HG03064 (cell line): Measurements from ENCODE around the gene CLEC18A.
"Not testable (repeated sequence)": the region's sequence is repeated elsewhere in the genome, so short reads cannot be mapped to it uniquely, and the experiment has no call there.

Source experiments
- ATAC-seq: cut with Tn5 transposase; IDR thresholded peaks from one replicate; pipeline ENCODE4 v1.9.1; 2021; ENCODE audit warnings: low read depth; ENCODE audit not compliant: unreplicated experiment

CLEC18A gene

DNA sequence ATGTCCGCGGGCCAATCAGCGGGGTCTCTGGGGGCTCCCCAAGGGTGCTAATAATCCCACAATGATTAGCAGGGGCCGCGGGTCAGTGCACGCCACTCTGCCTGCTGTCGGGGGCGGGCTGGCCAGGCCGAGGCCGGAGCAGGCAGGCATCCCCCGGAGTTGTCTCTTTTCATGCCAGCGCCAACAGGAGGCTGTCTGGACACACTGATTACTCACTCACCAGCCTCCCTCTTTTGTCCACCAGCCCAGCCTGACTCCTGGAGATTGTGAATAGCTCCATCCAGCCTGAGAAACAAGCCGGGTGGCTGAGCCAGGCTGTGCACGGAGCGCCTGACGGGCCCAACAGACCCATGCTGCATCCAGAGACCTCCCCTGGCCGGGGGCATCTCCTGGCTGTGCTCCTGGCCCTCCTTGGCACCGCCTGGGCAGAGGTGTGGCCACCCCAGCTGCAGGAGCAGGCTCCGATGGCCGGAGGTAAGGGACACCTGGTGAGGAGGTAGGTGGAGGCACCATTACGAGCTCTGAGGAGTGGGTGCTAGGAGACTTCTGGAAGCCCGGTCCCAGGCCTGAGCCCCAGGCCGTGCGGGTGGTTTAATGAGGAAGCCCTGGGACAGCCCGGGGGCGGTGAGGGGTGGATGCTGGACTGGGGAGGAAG lies at the start of gene CLEC18A:
TSS of gene CLEC18A (plus strand) at position 318 of the 655 bp plus-strand sequence. CDS start at position 351, 33 bp downstream.
- ATAC-seq = not testable (repeated sequence)

DNA sequence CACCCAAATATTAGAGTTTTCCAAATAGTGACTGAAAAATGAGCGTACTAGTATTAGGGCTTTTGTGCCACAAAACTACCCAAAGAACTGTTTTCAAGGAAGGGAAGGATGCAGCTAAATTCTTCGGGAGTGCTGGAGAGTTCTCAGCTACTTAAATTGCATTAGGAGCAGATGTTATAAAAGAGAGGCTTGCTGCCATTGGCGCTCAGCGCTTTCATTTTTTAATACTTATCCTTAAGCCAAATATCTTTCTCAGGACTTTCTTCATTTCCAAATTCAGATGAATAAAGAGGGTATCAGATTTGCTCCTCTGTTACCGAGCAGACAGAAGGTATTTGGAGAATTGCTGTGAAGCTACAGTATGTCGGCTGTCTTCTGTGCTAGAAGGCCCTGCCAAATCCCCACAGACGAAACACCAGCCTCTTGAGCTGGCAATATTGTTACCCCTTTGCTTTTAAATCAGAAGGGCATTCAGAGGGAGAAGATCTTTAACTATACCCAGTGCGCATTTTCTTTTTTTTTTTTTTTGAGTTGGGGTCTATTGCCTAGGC lies 47.2 kb upstream of the CLEC18A start:
- ATAC-seq = no peak

DNA sequence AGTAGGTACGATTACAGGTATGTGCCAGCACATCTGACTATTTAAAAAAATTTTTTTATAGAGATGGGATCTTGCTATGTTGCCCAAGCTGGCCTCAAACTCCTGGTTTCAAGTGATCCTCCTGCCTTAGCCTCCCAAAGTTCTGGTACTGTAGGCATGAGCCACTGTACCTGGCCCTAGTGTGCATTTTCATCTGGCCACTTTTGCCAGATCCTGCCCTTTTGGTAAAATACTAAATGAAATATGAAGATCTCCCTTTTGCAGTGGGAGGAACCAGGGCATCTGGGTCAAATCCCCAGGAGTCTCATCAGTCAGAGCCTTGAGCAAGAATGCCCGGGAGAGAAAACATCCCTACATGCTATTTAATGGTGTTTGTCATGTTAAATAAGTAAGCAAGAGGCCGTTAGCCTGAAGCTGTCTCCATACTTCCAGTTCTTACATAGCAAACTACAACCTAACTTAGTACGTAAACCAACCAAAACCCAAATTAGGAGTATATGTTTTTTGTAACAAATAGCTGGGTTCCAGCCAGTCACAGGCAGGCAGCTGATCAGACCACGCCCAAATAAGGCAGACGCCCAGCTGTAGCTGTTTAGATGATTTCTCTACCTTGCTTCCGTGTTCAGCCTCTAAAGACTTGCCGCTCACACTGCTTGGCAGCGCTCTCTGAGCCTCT lies 46.5 kb upstream of the CLEC18A start:
- ATAC-seq = no peak

DNA sequence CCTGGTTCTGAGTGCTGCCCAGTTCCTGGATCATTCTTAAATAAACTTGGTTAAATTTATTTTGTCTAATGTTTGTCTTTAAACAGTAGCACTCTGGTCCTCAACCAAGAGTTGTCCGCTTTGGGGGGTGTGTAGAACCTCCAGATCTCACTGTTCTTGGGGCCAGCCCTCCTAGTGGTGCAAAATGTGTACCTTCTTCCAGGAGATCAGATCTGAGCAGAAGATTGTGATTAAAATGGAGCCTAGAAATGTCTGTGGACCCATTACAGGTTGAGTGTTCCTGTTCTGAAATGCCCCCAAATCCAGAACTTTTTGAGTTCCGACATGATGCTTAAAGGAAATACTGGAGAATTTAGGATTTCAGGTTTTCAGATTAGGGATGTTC lies 46.0 kb upstream of the CLEC18A start:
- ATAC-seq = no peak

DNA sequence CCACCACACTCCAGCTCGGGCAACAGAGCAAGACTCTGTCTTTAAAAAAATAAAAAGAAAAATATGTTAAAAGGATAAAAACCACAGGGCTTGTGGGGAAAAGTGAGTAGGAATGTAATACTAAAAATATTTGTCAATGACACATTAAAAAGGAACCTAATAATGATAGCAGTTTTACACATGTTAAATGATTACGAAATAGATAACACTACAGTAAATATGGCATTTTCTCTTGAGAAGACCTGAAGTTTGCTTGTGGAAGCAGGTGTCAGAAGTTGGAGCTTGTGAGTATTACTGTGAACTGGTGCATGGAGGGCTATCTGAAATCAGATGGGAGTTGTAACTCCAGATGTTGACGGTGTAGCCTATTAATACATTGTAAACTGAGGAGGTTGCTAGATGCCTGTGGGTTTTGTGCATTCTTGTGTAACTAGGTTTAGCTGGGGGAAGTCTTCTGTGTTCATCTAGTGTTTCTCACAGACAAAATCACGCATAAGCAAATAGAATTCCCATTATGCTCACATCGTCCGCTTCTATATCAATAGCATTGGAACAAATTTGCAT lies 44.2 kb upstream of the CLEC18A start:
- no peak for ATAC-seq

DNA sequence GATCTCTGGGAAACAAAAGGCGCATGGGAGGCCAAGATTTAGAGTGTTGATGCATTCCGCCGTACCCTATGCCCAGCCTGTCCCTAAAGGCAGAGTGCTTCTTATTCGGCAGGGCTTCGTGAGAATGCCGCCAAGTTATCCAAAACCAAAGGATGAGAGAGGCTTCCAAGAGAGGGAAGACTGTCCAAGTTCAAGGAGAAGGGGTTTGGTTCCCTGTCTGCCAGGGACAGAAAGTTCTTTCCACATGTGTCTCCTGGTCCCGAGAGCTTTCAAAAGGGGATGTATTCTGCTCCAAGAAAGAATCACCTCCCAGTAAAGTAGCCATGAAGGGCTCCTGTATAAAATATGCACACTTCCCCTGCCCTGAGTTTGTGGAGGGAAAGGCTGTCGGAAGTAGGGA lies 42.1 kb upstream of the CLEC18A start:
- no peak for ATAC-seq

DNA sequence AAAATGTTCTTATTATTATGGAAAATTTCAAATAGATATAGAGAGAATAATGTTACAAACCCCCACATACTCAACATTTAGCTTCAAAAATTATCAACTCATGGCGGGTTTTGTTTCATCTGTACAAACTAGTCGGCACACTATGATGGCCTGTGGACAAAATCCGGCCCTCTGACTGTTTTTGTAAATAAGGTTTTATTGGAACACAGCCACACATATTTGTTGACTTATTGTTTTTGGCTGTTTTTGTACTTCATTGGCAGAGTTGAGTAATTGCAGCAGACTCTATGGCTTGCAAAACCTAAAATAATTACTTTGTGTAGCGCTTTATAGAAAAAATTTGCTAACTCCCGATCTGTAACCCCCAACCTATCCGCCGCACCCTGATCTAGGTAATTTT lies 41.4 kb upstream of the CLEC18A start:
- no peak for ATAC-seq

DNA sequence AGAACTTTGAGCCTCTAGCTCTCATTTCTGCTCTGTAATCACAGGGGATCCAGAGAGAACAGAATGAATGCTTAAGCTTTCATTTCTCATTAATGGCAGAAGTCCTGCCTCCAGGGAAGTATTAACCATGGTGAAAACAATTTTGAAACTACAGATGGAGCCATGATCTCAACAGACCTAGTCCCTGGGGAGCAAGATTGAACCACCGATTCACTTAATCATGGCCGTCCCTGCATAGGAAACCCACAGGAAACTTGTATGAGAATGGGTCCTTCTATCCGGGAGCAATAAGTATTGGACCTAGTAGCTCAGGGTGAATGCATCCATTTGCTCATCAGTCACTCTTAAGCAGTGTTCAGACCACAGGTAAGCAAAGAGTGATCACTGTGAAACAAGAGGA lies 40.2 kb upstream of the CLEC18A start:
- no peak for ATAC-seq

DNA sequence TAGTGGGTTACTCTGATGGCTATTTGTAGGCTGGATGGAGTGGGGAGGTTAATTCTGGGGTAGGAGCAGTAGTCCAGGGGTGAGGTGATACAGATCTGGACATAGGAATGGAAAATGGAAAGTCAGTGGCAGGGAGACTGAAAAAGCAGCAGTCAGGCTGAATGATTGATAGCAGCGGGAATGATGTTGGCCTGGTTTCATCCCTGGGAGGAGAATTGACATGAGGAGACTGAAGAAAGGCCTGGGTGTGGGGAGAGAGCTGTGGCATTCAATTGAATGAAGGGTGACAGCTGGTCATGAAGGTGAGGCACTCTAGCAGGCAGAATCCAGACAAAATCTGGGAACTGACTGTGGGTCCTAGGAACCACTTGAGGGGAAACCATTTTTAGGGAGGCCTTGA lies 34.7 kb upstream of the CLEC18A start:
- ATAC-seq = no peak

DNA sequence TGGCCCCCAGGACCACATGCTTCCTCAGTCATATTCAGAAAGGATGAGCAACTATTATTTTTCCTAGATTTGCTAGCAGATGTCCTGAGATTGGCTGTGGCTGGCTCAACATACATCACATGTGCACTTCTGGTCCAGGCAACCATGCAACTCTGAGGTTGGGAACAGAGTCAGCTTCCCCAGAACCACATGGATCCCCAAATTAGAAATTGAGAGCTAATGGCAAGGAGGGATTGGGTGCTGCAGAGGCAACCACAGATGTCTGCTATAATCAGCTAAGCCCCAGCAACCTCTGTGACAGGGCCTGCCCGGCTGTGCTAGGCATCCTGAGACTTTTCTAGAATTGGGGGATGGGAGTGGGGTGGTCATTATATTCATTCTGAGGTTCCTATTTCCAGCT lies 33.8 kb upstream of the CLEC18A start:
- ATAC-seq = no peak

DNA sequence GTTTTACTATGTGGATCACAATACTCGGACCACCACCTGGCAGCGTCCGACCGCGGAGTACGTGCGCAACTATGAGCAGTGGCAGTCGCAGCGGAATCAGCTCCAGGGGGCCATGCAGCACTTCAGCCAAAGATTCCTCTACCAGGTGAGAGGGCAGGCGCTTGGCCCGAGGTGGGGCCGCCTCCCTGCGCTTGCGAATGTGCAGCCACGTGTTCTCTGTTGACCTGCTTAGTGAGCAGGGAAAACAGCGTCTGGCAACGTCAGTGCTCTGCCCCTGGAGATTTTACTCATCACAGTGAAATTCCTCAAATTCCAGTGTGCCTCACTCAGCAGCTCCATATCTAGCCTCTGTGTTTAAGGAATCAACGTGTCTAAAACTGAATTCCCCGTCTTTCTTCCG lies 33.4 kb upstream of the CLEC18A start:
- no peak for ATAC-seq

DNA sequence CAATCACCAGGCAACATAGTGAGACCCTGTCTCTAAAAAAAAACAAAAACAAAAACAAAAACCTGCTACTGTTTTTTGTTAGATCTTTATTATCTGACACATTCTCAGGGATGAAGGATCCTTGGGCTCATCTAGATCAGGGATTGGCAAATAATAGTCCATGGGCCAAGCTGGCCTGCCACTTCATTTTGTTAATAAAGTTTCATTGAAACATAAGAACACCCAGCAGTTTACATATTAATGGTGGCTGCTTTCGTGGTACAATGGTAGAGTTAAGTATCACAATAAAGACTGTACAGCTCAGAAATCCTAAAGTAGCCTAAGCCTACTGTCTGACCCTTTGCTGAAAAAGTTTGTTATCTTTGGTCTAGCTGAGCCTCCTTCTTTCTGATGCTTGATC lies 32.9 kb upstream of the CLEC18A start:
- no peak for ATAC-seq

DNA sequence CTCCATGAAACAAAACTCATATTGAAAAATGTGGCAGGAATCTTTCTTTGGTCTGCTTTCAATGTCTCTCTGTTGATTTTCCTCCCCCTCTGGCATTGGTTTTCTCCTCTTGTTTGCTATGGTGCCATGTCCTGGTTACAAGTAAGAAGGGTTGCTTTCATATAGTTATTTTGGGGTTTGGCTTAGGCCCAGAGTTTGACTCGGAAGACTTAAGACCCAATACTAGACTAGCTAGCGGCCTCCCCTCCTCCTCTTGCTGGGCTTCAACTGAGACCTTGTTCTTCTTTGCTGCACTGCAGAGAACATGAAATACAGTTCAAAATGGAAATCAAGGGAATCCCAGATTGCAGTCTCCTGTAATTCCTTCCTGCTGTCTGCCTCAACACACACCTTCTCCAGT lies 30.0 kb upstream of the CLEC18A start:
- ATAC-seq = no peak

DNA sequence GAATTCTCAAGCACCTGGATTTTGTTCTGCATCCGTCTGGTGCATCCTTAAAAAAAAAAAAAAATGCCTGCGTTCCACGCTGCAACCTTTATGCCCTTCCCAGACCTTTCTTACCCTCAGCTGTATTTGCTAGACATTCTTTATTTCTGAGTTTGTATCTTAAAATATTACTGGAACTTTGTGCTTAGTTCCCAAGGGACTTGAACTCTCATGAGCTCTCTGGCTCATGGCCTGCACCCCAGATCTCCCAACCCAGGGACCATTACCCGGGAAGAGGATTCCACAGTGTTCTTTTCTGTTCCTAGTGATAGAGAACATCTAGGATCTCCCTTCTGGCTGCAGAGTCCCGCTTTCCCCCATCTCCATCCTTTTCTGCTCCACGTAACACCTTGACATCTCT lies 28.9 kb upstream of the CLEC18A start:
- ATAC-seq = no peak

DNA sequence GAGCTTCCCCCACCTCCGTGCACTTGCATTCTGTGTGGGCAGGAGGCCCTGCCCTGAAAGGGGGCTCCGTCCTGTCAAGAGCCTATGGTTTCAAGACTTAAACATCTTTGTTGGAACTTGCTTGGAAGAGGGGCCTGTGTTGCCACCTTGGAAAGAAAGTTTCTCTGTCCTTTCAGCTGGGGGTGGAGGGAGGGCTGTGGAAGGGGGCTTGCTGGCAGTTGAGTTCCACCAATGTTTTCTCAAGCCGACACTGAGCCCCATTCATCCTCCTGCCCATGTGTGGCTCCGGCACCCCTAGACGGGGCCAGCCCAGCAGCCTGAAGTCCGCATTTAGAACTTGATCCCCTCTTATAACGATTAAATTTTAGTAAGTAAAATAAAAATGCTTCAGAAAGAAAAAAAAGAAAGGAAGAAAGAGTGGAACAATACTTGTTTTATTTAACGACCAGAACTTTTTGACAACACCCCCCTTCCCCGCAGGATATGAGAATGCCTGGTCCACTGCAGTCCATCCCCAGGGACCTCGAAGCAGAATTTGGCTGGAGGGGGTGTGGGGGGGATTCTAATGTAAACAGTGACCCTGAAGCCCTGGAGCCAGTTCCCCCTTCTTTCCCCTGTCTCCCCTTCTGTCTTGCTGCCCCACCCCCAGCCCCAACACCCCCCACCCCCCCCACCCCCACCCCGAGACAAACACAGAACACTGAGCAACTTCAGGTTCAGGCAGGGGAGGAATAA lies 26.9 kb upstream of the CLEC18A start:
- no peak for ATAC-seq

DNA sequence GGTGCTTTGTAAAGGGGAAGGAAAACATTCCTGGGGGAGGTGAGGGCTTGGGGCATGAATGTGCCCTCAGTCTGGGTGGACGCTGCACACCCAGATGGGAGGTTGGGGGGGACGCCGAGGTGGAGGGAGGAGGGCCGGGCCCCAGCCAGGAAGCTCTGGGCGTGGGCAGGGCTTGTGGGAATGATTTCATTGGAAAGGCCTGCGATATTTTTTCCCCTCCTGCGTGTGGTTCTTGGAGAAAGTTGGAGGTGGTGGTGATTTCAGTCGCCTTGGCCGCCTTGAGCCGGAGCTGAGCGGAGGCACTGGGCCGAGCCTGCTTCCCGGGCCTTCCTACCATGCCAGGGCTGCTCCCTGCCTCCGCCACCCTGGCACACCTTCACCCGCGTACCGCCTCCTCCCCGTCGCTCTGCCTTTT lies 26.4 kb upstream of the CLEC18A start:
- no peak for ATAC-seq

DNA sequence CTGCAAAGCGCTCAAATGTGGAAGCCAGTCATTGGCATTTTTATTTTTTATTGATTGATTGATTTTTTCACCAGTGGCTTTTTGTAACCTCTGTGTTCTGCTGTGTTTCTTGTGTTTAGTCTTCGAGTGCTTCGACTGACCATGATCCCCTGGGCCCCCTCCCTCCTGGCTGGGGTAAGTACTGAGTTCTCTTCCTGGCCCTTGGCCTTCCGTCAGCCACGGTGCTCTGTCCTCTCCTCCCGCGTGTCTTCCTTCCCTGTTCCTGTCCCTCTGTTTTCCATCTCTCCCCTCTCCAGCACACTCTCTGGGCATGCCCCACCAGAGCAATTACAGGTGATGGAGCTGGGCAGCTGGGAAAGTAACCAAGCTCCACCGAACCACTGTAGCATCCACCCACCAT lies 25.8 kb upstream of the CLEC18A start:
- ATAC-seq = no peak

DNA sequence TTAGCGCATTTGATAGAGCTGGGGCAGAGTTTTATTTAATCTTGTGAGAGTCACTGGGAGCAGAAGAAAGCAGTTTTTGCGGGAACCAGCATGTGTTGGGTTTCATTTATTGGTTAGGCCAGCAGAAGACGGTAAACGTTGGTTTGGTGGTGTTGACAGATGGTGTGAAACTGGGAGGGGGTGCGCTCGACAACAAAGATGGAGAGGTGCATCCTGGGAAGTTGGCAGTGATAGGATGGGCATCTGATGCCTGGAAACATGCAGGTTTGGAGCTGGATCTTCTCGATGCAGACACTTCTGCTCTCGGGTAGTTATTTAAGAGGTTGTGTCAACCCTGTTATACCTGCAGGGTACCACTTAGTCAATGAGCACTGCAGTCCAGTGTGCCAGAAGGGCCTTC lies 24.9 kb upstream of the CLEC18A start:
- ATAC-seq = no peak

DNA sequence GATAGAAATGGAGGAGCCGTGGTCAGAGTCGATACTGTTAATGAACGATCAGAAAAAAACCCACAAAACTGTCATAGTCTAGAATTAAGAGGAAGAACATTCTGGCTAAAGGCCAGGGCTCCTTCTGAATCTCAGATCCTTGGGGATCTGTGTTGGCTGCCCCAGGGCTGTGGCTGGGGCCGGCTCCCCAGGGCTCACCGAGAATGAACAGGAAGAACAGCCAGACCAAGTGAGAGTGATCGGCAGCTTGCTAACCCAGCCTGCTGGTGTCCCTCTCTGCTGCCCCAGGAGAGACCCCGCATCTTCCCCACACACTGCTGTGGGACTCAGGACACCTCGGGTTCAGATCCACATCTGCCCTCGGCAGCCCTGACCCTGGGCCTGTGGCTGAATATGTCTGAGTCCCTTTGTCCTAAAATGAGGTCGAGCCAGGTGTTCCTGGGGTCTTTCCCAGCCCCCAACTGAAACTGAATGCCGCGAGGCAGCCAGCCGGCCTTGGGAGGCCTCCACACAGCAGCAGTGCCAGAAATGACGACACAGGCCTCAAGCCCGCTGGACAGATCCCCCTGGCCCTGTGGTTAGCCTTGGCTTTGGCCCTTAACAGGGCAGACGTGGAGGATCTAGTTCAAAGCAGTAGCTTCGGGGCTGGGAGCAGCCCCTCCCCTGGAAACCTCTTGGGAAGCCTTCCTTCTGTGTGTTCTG lies 23.9 kb upstream of the CLEC18A start:
- no peak for ATAC-seq

DNA sequence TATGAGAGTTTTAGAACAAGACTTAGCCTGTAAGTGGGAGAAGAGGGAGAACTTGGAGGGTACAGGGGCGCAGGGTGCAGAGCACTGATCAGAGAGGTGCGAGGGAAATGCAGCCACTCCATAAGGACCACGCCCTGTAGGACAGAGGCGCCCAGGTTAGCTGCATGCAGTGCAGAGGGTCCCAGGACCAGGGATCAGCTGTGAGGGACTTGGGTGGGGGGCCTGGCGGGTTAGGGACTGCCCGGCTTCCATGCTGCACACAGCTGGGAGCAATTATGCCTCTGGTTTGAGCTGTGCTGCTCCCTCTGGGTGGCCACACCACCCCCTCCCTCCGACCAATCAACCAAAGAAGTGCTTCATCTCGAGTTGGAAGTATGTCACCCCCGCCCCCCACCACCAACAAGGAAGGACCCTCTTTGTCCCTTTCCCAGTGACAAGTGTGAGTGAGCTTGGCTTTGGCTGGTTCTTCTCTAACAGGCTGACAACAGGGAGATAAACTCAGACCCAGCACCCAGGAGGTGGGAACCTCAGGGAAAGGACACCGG lies 22.2 kb upstream of the CLEC18A start:
- no peak for ATAC-seq
